A549 (cell line): ENCODE data around the gene ONECUT3.

Experiments used
- TF ChIP-seq, protein P1 (sequence below): fragments of 450-650 bp; IDR thresholded peaks from 2 replicates; pipeline ENCODE4 v1.6.1; 2014; ENCODE audit warnings: antibody characterized with exemption
- TF ChIP-seq, protein P2 (sequence below): fragments of >200 bp; sonication (Bioruptor Twin); formaldehyde crosslinking; IDR thresholded peaks from 3 replicates; pipeline ENCODE4 v1.5.1; 2016

DNA sequence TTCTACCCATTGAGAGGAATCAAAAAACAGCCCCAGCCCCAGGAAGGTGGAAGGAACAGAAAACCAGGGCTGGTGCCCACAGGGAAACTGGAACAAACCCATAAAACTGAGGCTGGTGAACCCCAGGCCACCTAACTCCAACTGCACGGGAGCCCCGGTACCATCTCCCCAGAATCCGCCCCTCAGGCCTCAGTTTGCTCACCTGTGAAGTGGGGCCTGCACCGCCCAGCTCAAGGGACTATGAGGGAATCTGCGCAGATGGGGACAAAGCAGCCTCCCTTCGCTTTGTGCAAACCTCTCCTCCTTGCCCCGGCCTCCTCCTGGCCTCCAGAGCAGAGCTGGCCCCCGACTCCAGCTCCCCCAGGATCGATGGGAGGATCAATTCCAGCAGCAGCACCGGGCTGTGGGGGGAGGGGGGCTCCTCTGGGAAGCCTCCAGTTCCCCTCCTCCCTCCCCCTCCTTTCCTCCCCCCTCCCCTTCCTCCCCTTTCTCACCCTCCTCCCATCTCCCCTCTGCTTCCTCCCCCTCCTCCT is 9.1 kb upstream of the ONECUT3 start:
- TF ChIP-seq, protein P1, sequence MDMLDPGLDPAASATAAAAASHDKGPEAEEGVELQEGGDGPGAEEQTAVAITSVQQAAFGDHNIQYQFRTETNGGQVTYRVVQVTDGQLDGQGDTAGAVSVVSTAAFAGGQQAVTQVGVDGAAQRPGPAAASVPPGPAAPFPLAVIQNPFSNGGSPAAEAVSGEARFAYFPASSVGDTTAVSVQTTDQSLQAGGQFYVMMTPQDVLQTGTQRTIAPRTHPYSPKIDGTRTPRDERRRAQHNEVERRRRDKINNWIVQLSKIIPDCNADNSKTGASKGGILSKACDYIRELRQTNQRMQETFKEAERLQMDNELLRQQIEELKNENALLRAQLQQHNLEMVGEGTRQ = no peak
- TF ChIP-seq, protein P2, sequence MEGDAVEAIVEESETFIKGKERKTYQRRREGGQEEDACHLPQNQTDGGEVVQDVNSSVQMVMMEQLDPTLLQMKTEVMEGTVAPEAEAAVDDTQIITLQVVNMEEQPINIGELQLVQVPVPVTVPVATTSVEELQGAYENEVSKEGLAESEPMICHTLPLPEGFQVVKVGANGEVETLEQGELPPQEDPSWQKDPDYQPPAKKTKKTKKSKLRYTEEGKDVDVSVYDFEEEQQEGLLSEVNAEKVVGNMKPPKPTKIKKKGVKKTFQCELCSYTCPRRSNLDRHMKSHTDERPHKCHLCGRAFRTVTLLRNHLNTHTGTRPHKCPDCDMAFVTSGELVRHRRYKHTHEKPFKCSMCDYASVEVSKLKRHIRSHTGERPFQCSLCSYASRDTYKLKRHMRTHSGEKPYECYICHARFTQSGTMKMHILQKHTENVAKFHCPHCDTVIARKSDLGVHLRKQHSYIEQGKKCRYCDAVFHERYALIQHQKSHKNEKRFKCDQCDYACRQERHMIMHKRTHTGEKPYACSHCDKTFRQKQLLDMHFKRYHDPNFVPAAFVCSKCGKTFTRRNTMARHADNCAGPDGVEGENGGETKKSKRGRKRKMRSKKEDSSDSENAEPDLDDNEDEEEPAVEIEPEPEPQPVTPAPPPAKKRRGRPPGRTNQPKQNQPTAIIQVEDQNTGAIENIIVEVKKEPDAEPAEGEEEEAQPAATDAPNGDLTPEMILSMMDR = no peak
